Pons (tissue), 1 donor: ENCODE results near the gene TBC1D5.
A peak's percentile ranks its signal among the peaks of the same experiment; 100 is the strongest.
"Not testable (repeated sequence)": the region's sequence is repeated elsewhere in the genome, so short reads cannot be mapped to it uniquely, and the experiment has no call there.

Experiments used
- DNase-seq: peaks from one replicate; pipeline ENCODE4 v3.0.0-alpha.2; 2016; ENCODE audit warnings: low spot score

The TBC1D5 gene

DNA sequence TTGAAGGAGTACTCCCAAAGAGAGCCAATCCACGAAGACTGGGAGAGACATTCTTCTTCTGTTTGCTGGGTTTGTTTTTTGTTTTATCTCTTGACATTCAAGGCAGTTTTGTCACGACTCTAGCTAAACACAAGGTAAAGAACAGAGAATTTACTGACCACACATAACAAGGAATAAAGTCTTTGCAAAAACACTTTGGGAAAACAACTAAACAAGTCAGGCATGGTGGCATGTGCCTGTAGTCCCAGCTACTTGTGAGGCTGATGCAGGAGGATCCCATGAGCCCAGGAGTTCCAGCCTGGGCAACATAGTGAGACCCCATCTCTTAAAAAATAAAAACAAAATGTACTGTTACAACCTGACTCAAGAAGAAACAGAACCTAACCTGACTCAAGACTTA lies 28.0 kb downstream of the TBC1D5 start:
- no peak for DNase-seq

- DNase-seq: no peak
These were observed 33.1 kb downstream of the TBC1D5 start for GRCh38 chr3:17709236-17709810.

DNA sequence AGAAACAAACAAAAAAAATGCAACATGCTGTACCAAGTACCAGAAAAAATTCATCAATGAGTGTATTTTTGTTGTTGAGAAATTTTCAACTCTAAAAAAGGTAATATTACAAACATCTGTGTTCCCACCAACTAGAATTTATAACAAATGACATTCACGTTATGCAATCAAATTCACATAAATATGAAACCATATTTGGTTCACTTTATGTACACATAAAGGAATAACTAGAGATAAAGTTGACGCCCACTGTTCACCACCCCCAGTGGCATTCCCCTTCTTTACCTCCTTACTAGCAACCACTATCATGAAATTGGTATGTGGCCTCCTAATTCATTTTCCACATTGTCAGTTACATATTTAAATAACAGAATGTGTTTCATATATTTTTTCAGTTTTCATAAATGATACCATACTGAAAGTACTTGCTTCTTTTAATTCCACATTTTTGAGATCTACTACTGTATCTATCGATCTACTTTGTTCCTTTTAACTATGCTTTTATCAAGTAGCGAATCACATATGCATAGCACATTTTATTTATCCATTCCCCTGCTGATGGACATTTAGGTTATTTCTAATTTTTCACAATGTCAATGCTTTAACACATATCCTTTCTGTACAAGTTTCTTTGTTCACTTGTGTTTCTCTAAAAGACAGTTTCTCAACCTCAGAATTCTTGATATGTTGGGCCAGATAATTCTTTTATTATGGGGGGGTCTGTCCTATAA lies 34.5 kb downstream of the TBC1D5 start:
- no peak for DNase-seq

- DNase-seq: not testable (repeated sequence)
These were observed 36.4 kb downstream of the TBC1D5 start for GRCh38 chr3:17705991-17706390.

DNA sequence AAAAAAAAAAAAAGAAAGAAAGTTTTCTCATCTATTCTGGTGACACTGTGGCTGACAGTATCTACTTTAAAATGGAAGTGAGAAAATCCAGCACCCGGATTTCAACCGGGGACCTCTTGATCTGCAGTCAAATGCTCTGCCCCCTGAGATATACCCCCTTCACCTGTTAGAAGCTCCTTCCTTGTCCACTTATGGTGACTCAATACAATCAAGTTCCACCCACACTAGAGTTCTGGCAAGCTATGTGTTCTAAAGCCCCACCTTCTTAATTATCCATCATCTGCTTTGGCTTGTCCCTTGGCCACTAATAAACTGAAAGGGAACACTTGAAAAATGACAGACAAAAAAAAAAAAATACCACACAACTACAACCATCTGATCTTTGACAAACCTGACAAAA lies 42.6 kb downstream of the TBC1D5 start:
- DNase-seq: not testable (repeated sequence)

DNA sequence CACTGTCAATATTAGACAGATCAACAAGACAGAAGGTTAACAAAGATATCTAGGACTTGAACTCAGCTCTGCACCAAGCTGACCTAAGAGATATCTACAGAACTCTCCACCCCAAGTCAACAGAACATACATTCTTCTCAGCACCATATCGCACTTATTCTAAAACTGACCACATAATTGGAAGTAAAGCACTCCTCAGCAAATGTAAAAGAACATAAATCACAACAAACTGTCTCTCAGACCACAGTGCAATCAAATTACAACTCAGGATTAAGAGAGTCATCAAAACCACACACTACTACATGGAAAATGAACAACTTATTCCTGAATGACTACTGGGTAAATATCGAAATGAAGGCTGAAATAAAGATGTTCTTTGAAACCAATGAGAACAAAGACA lies 46.8 kb downstream of the TBC1D5 start:
- DNase-seq: not testable (repeated sequence)

- not testable (repeated sequence) for DNase-seq
These were observed 48.8 kb downstream of the TBC1D5 start for GRCh38 chr3:17693670-17693999.

GRCh38 chr3:17692846-17693669 lies 49.4 kb downstream of the TBC1D5 start:
- not testable (repeated sequence) for DNase-seq

- DNase-seq: no peak
These were observed 54.9 kb downstream of the TBC1D5 start for GRCh38 chr3:17687566-17687965.

DNA sequence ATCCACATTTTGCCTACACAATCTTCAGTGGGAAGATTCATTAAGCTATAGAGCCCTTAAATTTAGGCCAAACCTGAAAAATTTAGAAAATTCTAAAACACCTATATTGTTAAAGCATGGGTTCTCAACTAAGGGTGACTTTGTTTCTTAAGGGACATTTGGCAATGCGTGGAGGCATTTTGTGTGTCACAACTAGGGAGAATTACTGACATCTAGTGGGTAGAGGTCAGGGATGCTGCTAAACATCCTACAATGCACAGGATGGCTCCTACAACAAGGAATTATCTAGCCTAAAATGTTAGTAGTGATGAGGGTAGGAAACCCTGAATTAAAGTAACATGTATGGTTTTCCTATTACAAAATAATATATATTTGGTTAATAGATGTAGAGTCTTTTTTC lies 55.8 kb downstream of the TBC1D5 start:
- peak; percentile 82 for DNase-seq

GRCh38 chr3:17683542-17684207 lies 58.8 kb downstream of the TBC1D5 start:
- DNase-seq: no peak

DNA sequence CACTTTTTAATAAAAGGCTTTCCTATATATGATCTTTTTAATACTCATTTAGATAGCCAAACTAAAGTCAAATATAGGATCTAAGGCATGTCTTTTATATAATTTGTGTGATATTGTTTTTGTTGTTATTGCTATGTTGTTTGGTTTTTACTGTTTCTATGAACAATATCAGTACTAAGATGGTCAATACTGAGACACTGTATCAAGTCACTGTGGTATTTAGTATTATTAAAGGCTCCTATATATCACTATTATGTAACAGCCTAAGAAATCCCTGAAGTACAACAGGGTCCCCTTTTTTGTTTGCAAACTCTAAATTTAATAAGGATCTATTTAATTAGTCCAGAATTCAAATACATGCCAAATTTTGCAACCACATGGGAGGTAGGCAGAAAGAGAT lies 61.9 kb downstream of the TBC1D5 start:
- no peak for DNase-seq

DNA sequence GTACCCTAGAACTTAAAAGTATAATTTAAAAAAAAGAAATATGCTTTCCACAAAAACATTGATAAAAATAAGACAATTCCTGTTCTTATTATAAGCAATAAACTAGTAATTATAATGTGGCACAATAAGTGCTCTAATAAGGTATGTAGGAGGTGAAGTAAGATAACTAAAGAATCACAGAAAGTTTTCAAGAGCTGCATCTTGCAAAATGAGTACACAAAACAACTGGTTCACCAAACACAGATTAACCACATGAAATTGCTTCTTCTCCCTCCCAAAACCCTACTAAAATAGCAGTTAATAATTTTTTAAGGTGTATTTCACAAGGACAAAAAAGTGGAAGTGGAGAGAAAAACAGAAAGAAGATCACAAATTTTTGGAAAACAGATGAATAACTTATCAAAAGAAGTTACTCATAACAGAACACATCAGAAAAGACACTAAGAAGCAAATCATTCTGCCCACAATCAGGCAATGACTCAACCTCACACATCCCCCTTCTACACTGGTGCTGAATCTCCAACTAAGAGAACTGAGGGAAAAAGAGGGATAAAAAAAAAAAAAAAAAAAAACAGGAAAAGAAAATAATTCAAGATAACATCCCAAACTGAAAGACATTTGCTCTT lies 64.2 kb downstream of the TBC1D5 start:
- no peak for DNase-seq

DNA sequence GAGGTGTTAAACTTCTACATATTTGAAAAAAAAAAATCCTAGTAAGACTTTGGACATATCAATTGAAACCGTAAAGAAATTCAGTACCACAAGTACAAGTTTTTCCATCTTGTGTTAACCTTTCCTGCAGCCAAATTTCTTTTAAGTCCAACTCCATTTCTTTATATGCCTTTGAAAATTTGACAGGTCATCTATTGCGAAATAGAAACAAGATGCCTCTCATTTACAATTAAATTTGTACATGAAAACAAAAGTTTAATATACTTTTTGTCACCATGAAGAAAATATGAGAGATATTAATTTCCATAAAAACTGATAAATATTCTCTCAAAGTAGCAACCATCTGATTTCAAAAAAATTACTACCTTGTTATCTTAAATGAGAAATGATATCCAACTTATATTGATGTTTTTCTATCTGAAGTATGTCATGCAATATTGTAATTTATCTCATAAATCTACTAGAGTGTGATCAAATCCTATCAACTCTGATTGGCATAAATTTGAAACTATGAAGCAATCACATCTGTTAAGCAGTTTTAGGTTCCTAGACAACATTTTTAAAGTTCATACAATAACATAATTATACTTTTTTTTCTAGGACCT lies 68.2 kb downstream of the TBC1D5 start:
- no peak for DNase-seq

- peak; percentile 82 for DNase-seq
These were observed 69.9 kb downstream of the TBC1D5 start for GRCh38 chr3:17672506-17672905.

- DNase-seq: no peak
These were observed 71.7 kb downstream of the TBC1D5 start for GRCh38 chr3:17670749-17671148.

GRCh38 chr3:17664923-17665322 lies 77.5 kb downstream of the TBC1D5 start:
- DNase-seq: no peak

GRCh38 chr3:17656264-17656663 lies 86.2 kb downstream of the TBC1D5 start:
- no peak for DNase-seq

- no peak for DNase-seq
These were observed 86.7 kb downstream of the TBC1D5 start for GRCh38 chr3:17655743-17656142.

GRCh38 chr3:17649748-17650147 lies 92.7 kb downstream of the TBC1D5 start:
- not testable (repeated sequence) for DNase-seq

GRCh38 chr3:17648630-17649355 lies 93.6 kb downstream of the TBC1D5 start:
- not testable (repeated sequence) for DNase-seq
